Activated naive CD4-positive, alpha-beta T cell treated with anti-CD3 and anti-CD28 coated beads, Interleukin-2, amount 50 U/mL, for 16 hours (primary cell): ENCODE data around the gene NRBF2.
"Not testable (repeated sequence)": the region's sequence is repeated elsewhere in the genome, so short reads cannot be mapped to it uniquely, and the experiment has no call there.

Source experiments
- DNase-seq: peaks from one replicate; pipeline ENCODE4 v3.0.0-alpha.2; 2020

Gene NRBF2

GRCh38 chr10:63133056-63133820 lies at the start of gene NRBF2:
Gene NRBF2 (plus strand): TSS chr10:63133328. CDS start chr10:63133471, 143 bp downstream.
- peak; percentile 97 for DNase-seq

GRCh38 chr10:63083406-63083805 lies 49.7 kb upstream of the NRBF2 start:
- not testable (repeated sequence) for DNase-seq

GRCh38 chr10:63083904-63084689 lies 49.0 kb upstream of the NRBF2 start:
- peak; percentile 32 for DNase-seq

GRCh38 chr10:63084690-63085382 lies 48.3 kb upstream of the NRBF2 start:
- DNase-seq, result no peak

- no peak for DNase-seq
These were observed 39.9 kb upstream of the NRBF2 start for GRCh38 chr10:63093227-63093626.

- DNase-seq, result no peak
These were observed 38.7 kb upstream of the NRBF2 start for GRCh38 chr10:63094405-63094804.

- no peak for DNase-seq
These were observed 38.2 kb upstream of the NRBF2 start for GRCh38 chr10:63094881-63095280.

GRCh38 chr10:63099734-63100133 lies 33.4 kb upstream of the NRBF2 start:
- no peak for DNase-seq

GRCh38 chr10:63101091-63101490 lies 32.0 kb upstream of the NRBF2 start:
- DNase-seq, result not testable (repeated sequence)

GRCh38 chr10:63102279-63102883 lies 30.7 kb upstream of the NRBF2 start:
- DNase-seq, result not testable (repeated sequence)

- not testable (repeated sequence) for DNase-seq
These were observed 29.9 kb upstream of the NRBF2 start for GRCh38 chr10:63103178-63103577.

- no peak for DNase-seq
These were observed 29.1 kb upstream of the NRBF2 start for GRCh38 chr10:63103971-63104409.

GRCh38 chr10:63105225-63106110 lies 27.7 kb upstream of the NRBF2 start:
- no peak for DNase-seq

GRCh38 chr10:63106111-63106755 lies 26.9 kb upstream of the NRBF2 start:
- DNase-seq, result no peak

- no peak for DNase-seq
These were observed 25.1 kb upstream of the NRBF2 start for GRCh38 chr10:63107943-63108437.

- no peak for DNase-seq
These were observed 22.2 kb upstream of the NRBF2 start for GRCh38 chr10:63110940-63111339.

- DNase-seq, result no peak
These were observed 18.9 kb upstream of the NRBF2 start for GRCh38 chr10:63114031-63114814.

GRCh38 chr10:63115732-63116383 lies 17.3 kb upstream of the NRBF2 start:
- no peak for DNase-seq

GRCh38 chr10:63116452-63117072 lies 16.6 kb upstream of the NRBF2 start:
- no peak for DNase-seq
